ENCODE results near the gene ST8SIA1.

Gene ST8SIA1

GRCh38 chr12:22329621-22330020, 4.9 kb downstream of the ST8SIA1 start:
- DNase-seq = no peak

GRCh38 chr12:22325218-22325617, 9.3 kb downstream of the ST8SIA1 start:
- DNase-seq = no peak

GRCh38 chr12:22322091-22322490, 12.4 kb downstream of the ST8SIA1 start:
- DNase-seq = no peak

GRCh38 chr12:22321638-22322037, 12.9 kb downstream of the ST8SIA1 start:
- DNase-seq = peak; percentile 36

GRCh38 chr12:22321018-22321605, 13.4 kb downstream of the ST8SIA1 start:
- no peak for DNase-seq

GRCh38 chr12:22318108-22318737, 16.3 kb downstream of the ST8SIA1 start:
- no peak for DNase-seq

- DNase-seq = no peak
Measured at GRCh38 chr12:22313963-22314330, 20.6 kb downstream of the ST8SIA1 start.

- DNase-seq = no peak
Measured at GRCh38 chr12:22313286-22313962, 21.1 kb downstream of the ST8SIA1 start.

- no peak for DNase-seq
Measured at GRCh38 chr12:22312336-22312735, 22.2 kb downstream of the ST8SIA1 start.

- no peak for DNase-seq
Measured at GRCh38 chr12:22310709-22311108, 23.8 kb downstream of the ST8SIA1 start.

GRCh38 chr12:22310275-22310674, 24.2 kb downstream of the ST8SIA1 start:
- no peak for DNase-seq

GRCh38 chr12:22307811-22308210, 26.7 kb downstream of the ST8SIA1 start:
- DNase-seq = no peak

GRCh38 chr12:22306311-22306710, 28.2 kb downstream of the ST8SIA1 start:
- no peak for DNase-seq

- no peak for DNase-seq
Measured at GRCh38 chr12:22304341-22304740, 30.2 kb downstream of the ST8SIA1 start.

- no peak for DNase-seq
Measured at GRCh38 chr12:22299294-22299912, 35.1 kb downstream of the ST8SIA1 start.

GRCh38 chr12:22289250-22289649, 45.3 kb downstream of the ST8SIA1 start:
- DNase-seq = no peak

- peak; percentile 50 for DNase-seq
Measured at GRCh38 chr12:22287776-22288621, 46.5 kb downstream of the ST8SIA1 start.

GRCh38 chr12:22287101-22287500, 47.4 kb downstream of the ST8SIA1 start:
- no peak for DNase-seq

- no peak for DNase-seq
Measured at GRCh38 chr12:22286569-22286968, 47.9 kb downstream of the ST8SIA1 start.

GRCh38 chr12:22285846-22286245, 48.7 kb downstream of the ST8SIA1 start:
- no peak for DNase-seq

- no peak for DNase-seq
Measured at GRCh38 chr12:22284871-22285270, 49.6 kb downstream of the ST8SIA1 start.

GRCh38 chr12:22283508-22283907, 51.0 kb downstream of the ST8SIA1 start:
- DNase-seq = no peak

GRCh38 chr12:22283006-22283506, 51.5 kb downstream of the ST8SIA1 start:
- no peak for DNase-seq
